ENCODE results near the gene CELF2.

Gene CELF2

DNA sequence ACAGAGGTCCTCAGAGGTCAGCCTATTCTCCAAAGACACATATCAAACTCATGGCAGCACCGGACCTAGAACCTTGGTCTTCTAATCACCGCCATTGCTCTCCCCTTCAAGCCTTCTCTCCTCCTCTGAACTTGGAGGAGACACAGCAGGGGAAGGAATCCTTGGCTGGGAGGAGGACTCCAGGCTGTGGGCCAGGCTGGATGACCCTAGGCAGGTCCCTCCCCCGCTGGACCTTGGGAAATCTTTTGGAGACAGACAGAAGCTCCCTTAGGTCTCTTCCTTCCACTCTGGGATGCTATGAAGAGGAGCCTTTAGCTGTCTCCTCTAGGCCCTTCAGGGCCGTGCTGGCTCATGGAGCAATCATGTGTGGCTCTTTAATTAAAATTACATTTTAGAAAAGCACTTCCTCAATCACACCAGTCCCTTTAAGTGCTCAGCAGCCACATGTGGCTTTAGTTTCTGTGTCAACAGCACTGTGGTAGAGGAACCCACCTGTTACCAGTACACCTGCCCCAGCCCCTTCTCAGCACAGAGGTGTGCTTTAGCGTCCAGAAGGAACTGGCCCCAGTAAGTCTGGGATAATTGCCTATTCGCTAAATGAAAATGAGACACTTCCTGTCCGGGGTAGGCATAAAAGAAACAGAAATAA, 238.2 kb downstream of the CELF2 start:
- peak; percentile 49 for DNase-seq

DNA sequence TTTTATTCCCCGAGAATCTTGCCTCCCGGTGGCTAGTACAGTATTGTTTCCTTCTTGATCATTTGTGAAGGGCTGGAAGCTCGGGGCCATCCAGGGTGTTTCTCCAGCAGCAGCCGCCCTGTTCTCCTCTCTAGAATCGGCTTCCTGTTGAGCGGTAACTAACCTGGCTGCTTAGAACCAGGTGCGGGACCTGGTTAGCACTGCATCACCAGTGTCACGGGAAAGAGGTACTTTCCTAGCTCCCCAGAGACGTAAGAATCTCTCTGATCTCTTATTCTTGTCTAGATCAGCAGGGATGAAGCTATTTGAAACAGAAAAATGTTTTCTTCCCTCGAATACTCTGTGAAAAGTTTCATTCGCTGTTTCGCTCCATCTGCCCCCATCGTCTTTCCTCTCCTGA, 239.2 kb downstream of the CELF2 start:
- no peak for DNase-seq

- DNase-seq, result no peak
These were observed 239.9 kb downstream of the CELF2 start for GRCh38 chr10:11257440-11258090.

- no peak for DNase-seq
These were observed 242.5 kb downstream of the CELF2 start for GRCh38 chr10:11260170-11260569.

- no peak for DNase-seq
These were observed 243.5 kb downstream of the CELF2 start for GRCh38 chr10:11261143-11261542.

GRCh38 chr10:11261687-11262493, 244.2 kb downstream of the CELF2 start:
- no peak for DNase-seq

GRCh38 chr10:11262494-11263345, 245.0 kb downstream of the CELF2 start:
- no peak for DNase-seq

DNA sequence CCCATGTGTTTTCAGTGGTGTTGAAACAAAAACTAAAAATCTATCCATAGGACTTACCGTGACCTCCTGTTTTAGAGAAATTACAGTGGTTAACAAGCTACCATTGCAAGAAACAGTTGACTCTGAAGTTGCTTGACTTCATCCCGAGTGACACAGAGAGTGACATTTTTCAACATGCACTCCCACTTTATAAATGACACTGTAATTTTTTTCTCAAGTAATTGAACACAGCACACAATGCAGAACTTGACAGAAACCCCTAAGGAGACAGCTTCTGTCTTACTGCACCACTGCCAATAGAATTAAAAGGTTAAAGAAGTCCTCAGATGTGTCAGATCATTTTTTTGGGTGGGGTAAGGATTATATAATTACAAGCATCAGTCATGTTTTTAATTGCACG, 246.1 kb downstream of the CELF2 start:
- no peak for DNase-seq

GRCh38 chr10:11264296-11265048, 246.8 kb downstream of the CELF2 start:
- no peak for DNase-seq

- DNase-seq, result no peak
These were observed 247.8 kb downstream of the CELF2 start for GRCh38 chr10:11265484-11265883.

DNA sequence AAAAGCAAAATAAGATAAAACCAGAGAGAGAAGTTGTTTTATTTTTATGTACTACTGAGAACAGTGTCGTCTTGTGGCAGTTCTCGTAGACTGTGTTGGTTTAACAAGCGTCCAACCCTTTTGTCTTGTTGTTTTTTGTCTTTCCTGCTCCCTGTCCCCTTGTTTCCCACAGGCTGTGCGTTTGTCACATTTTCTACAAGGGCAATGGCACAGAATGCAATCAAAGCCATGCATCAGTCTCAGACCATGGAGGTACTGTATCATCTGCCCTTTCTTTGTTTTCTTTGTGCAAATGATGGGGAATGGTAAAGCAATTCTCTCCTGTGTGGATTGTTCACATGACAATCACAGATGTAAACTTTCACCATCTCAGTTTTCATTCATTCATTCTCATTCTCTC, 248.8 kb downstream of the CELF2 start:
- no peak for DNase-seq

GRCh38 chr10:11270135-11270857, 252.6 kb downstream of the CELF2 start:
- no peak for DNase-seq

GRCh38 chr10:11270858-11271179, 253.1 kb downstream of the CELF2 start:
- no peak for DNase-seq

DNA sequence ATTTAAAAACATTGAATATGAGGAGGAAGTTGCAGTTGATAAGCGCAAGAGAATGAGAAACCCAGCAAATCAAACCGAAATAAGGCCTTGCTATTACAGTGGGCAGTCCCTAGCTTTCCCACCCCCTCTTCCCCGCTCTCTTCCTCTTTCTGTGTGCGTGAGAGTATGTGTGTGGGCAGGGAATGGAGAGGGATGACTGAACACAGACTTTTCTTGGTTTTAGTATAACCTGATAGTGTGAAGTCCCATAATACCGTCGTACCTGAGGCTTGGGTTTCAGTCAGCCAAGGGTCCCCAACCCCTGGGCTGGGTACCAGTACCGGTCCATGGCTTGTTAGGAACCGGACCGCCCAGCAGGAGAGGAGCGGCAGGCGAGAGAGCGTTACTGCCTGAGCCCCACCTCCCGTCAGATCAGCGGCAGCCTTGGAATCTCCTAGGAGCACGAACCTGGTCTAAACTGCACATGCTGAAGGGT, 255.3 kb downstream of the CELF2 start:
- DNase-seq, result no peak

- no peak for DNase-seq
These were observed 256.8 kb downstream of the CELF2 start for GRCh38 chr10:11274452-11274851.

GRCh38 chr10:11275651-11276050, 258.0 kb downstream of the CELF2 start:
- DNase-seq, result no peak

DNA sequence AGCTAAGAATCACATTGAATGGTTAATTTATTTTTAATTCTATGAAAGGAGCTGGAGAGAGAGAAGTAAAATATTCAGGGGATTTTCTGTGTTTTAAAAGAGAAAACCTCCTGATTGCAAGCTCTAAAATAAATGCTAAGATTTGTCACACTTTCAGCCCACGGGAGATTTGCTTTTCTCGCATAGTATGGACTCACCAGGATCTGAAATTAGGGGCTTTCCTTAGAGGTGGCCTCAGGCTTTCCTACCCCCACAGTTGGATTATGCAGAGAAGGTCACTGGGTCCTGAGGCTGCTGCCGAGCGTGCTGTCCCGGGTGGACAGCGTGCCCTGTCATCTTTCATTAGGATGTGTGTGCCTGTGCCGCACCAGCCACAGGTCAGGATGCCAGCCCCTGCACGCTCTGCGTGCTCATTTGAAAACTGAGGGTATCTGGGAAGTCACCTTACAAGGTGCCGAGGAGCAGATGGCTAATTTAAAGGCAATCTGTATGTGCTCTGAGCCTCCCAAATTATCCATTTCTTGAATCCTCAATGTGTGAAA, 258.8 kb downstream of the CELF2 start:
- no peak for DNase-seq

GRCh38 chr10:11279314-11279713, 261.6 kb downstream of the CELF2 start:
- DNase-seq, result no peak

- no peak for DNase-seq
These were observed 262.7 kb downstream of the CELF2 start for GRCh38 chr10:11280187-11280932.

DNA sequence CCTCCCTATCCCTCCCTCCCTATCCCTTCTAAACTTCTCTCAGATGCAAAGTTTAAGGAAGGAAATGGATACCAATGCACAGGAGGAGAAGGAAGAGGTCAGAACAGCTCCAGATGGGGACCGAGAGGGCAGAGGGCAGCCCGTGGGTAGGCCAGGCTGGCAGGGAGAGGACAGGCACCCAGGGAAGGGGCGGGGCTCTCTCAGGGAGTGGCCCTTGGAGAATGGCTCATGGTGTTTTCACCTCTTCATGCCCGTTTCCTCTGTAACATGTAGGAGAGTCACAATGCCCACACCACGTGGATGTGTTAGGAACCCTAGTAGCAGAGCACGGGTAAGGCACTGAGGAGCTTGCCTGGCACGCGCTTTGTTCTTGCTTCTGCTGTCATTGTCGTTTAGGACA, 264.5 kb downstream of the CELF2 start:
- no peak for DNase-seq

DNA sequence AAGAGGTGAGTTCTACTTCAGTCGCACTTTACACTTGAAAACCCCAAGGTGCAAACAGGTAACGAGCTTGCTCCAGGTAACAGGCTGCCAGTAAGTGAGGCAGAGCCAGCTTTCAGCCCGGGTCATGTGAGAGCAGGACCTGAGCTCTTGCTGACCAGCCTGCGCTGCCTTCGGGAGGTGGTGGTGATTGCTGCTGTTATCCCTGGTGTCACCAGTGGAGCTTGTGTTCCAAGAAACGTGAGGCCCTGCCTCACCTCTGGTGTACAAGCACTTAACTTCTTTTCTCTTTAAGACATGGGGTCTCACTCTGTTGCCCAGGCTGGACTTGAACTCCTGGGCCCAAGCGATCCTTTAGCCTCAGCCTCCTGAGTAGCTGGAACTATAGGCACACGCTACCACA, 265.0 kb downstream of the CELF2 start:
- DNase-seq, result no peak
